Measurements from ENCODE around the gene MYH14.

The MYH14 gene

GRCh38 chr19:50195224-50195623 is 8.2 kb upstream of the MYH14 start:
- no peak for DNase-seq (ENCODE audit: low spot score)

GRCh38 chr19:50196322-50196932 is 7.0 kb upstream of the MYH14 start:
- DNase-seq (ENCODE audit: low spot score): no peak

- no peak for DNase-seq (ENCODE audit: low spot score)
Observed at GRCh38 chr19:50197348-50197747, 6.1 kb upstream of the MYH14 start.

GRCh38 chr19:50198431-50199258 is 4.8 kb upstream of the MYH14 start:
- no peak for DNase-seq (ENCODE audit: low spot score)

GRCh38 chr19:50199259-50199555 is 4.2 kb upstream of the MYH14 start:
- no peak for DNase-seq (ENCODE audit: low spot score)

- no peak for DNase-seq (ENCODE audit: low spot score)
Observed at GRCh38 chr19:50202386-50202785, 1.0 kb upstream of the MYH14 start.

- no peak for DNase-seq (ENCODE audit: low spot score)
Observed at GRCh38 chr19:50202962-50203280, 501 bp upstream of the MYH14 start.

GRCh38 chr19:50204081-50204428 is 633 bp downstream of the MYH14 start:
- DNase-seq (ENCODE audit: low spot score): no peak

- no peak for DNase-seq (ENCODE audit: low spot score)
Observed at GRCh38 chr19:50204811-50205675, 1.6 kb downstream of the MYH14 start.

- DNase-seq (ENCODE audit: low spot score): no peak
Observed at GRCh38 chr19:50205681-50206138, 2.3 kb downstream of the MYH14 start.

GRCh38 chr19:50206191-50206590 is 2.8 kb downstream of the MYH14 start:
- DNase-seq (ENCODE audit: low spot score): no peak

GRCh38 chr19:50207730-50208129 is 4.3 kb downstream of the MYH14 start:
- DNase-seq (ENCODE audit: low spot score): no peak

- no peak for DNase-seq (ENCODE audit: low spot score)
Observed at GRCh38 chr19:50209131-50209530, 5.7 kb downstream of the MYH14 start.

- DNase-seq (ENCODE audit: low spot score): no peak
Observed at GRCh38 chr19:50210425-50210824, 7.0 kb downstream of the MYH14 start.

- DNase-seq (ENCODE audit: low spot score): no peak
Observed at GRCh38 chr19:50213925-50214324, 10.5 kb downstream of the MYH14 start.

GRCh38 chr19:50214699-50215543 is 11.5 kb downstream of the MYH14 start:
- no peak for DNase-seq (ENCODE audit: low spot score)

- no peak for DNase-seq (ENCODE audit: low spot score)
Observed at GRCh38 chr19:50215820-50216219, 12.4 kb downstream of the MYH14 start.

GRCh38 chr19:50221087-50221486 is 17.7 kb downstream of the MYH14 start:
- DNase-seq (ENCODE audit: low spot score): no peak

GRCh38 chr19:50222691-50223438 is 19.4 kb downstream of the MYH14 start:
- no peak for DNase-seq (ENCODE audit: low spot score)

- no peak for DNase-seq (ENCODE audit: low spot score)
Observed at GRCh38 chr19:50223439-50223716, 20.0 kb downstream of the MYH14 start.

GRCh38 chr19:50224986-50225747 is 21.7 kb downstream of the MYH14 start:
- DNase-seq (ENCODE audit: low spot score): peak; percentile 22

Measured in RKO (cell line).